MM.1S (cell line): ENCODE measurements around the gene DAB1.

Experiments used
- DNase-seq: peaks from one replicate; pipeline ENCODE4 v3.0.0-alpha.2; 2015
- H2AFZ ChIP-seq: fragments of 300-600 bp; sonication (generic); 2 replicates; pipeline ENCODE4 v1.6.0; 2016; ENCODE audit warnings: antibody characterized with exemption, low read length
- H3F3A ChIP-seq: fragments of 300-600 bp; sonication (generic); 2 replicates; pipeline ENCODE4 v1.6.1; 2016; ENCODE audit warnings: mild to moderate bottlenecking, antibody characterized with exemption, low read length, moderate library complexity, mixed read lengths; ENCODE audit not compliant: insufficient read depth
- H3K27ac ChIP-seq: fragments of 300-600 bp; sonication (generic); 2 replicates; pipeline ENCODE4 v1.5.1; 2016; ENCODE audit warnings: mild to moderate bottlenecking, low read length
- H3K27me3 ChIP-seq: fragments of 300-600 bp; sonication (generic); replicated peaks from 2 replicates; pipeline ENCODE4 v1.6.0; 2016; ENCODE audit warnings: low read length; ENCODE audit not compliant: insufficient read depth
- H3K36me3 ChIP-seq: fragments of 300-600 bp; sonication (generic); replicated peaks from 2 replicates; pipeline ENCODE4 v1.6.1; 2016; ENCODE audit warnings: mild to moderate bottlenecking, low read length, mixed read lengths; ENCODE audit not compliant: insufficient read depth
- H3K4me1 ChIP-seq: fragments of 300-600 bp; sonication (generic); 2 replicates; pipeline ENCODE4 v1.6.1; 2016; ENCODE audit warnings: low read length, mixed read lengths
- H3K4me2 ChIP-seq: fragments of 300-600 bp; sonication (generic); 2 replicates; pipeline ENCODE4 v1.6.0; 2016; ENCODE audit warnings: low read depth, low read length
- H3K4me3 ChIP-seq: fragments of 300-600 bp; sonication (generic); 2 replicates; pipeline ENCODE4 v1.5.1; 2016; ENCODE audit warnings: low read length, mixed read lengths
- H3K79me2 ChIP-seq: fragments of 300-600 bp; sonication (generic); 2 replicates; pipeline ENCODE4 v1.6.1; 2016; ENCODE audit warnings: mixed run types, low read length, mixed read lengths
- H3K9ac ChIP-seq: fragments of 300-600 bp; sonication (generic); 2 replicates; pipeline ENCODE4 v1.6.1; 2016; ENCODE audit warnings: low read length, mixed read lengths
- H3K9me2 ChIP-seq: fragments of 300-600 bp; sonication (generic); replicated peaks from 2 replicates; pipeline ENCODE4 v1.6.1; 2016; ENCODE audit warnings: mild to moderate bottlenecking, low read length, mixed read lengths; ENCODE audit not compliant: insufficient read depth
- H3K9me3 ChIP-seq: fragments of 300-600 bp; sonication (generic); replicated peaks from 2 replicates; pipeline ENCODE4 v1.6.1; 2016; ENCODE audit warnings: mild to moderate bottlenecking, low read length, mixed read lengths; ENCODE audit not compliant: insufficient read depth
- H4K20me1 ChIP-seq: fragments of 300-600 bp; sonication (generic); 2 replicates; pipeline ENCODE4 v1.6.1; 2016; ENCODE audit warnings: mild to moderate bottlenecking, low read length, moderate library complexity, mixed read lengths; ENCODE audit not compliant: insufficient read depth
- EZH2 ChIP-seq: fragments of 300-600 bp; sonication (generic); optimal IDR thresholded peaks from 2 replicates; pipeline ENCODE3; 2017; ENCODE audit warnings: low read depth, mild to moderate bottlenecking, antibody characterized with exemption, low read length, mixed read lengths
- EZH2phosphoT487 ChIP-seq: fragments of 300-600 bp; sonication (generic); IDR thresholded peaks from 2 replicates; pipeline ENCODE4 v1.6.1; 2018; ENCODE audit warnings: antibody characterized with exemption, low read length
- TF ChIP-seq, protein P1 (sequence below): fragments of 300-600 bp; sonication (generic); IDR thresholded peaks from 2 replicates; pipeline ENCODE4 v1.5.1; 2016; ENCODE audit warnings: antibody characterized with exemption, low read length, mixed read lengths

Gene DAB1

GRCh38 chr1:57376041-57376440 is 47.8 kb downstream of the DAB1 start:
- H3K4me3 ChIP-seq = no peak overlapping the region
- TF ChIP-seq, protein P1, sequence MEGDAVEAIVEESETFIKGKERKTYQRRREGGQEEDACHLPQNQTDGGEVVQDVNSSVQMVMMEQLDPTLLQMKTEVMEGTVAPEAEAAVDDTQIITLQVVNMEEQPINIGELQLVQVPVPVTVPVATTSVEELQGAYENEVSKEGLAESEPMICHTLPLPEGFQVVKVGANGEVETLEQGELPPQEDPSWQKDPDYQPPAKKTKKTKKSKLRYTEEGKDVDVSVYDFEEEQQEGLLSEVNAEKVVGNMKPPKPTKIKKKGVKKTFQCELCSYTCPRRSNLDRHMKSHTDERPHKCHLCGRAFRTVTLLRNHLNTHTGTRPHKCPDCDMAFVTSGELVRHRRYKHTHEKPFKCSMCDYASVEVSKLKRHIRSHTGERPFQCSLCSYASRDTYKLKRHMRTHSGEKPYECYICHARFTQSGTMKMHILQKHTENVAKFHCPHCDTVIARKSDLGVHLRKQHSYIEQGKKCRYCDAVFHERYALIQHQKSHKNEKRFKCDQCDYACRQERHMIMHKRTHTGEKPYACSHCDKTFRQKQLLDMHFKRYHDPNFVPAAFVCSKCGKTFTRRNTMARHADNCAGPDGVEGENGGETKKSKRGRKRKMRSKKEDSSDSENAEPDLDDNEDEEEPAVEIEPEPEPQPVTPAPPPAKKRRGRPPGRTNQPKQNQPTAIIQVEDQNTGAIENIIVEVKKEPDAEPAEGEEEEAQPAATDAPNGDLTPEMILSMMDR = no peak
- TF ChIP-seq EZH2 = no peak
- no peaks in the 10 kb centered on the region for H3K4me1 ChIP-seq
- no peaks in the 10 kb centered on the region for H3F3A ChIP-seq
- H3K27ac ChIP-seq = no peak overlapping the region
- DNase-seq = no peak
- no peaks in the 10 kb centered on the region for H4K20me1 ChIP-seq
- no peak overlapping the region for H2AFZ ChIP-seq
- no peaks in the 10 kb centered on the region for H3K79me2 ChIP-seq
- H3K9me2 ChIP-seq = no peaks in the 10 kb centered on the region
- no peaks in the 10 kb centered on the region for H3K27me3 ChIP-seq
- H3K4me2 ChIP-seq = no peak overlapping the region
- H3K36me3 ChIP-seq = no peaks in the 10 kb centered on the region
- H3K9me3 ChIP-seq = no peaks in the 10 kb centered on the region
- no peak overlapping the region for H3K9ac ChIP-seq

- Histone ChIP-seq H4K20me1 (no peaks in the 10 kb centered on the region), H3K4me3 (no peak overlapping the region), H3K79me2 (no peaks in the 10 kb centered on the region), H3K27me3 (no peaks in the 10 kb centered on the region), H3K36me3 (no peaks in the 10 kb centered on the region), H3K9ac (no peak overlapping the region), H3F3A (no peaks in the 10 kb centered on the region), H3K9me3 (no peaks in the 10 kb centered on the region), H3K4me2 (no peak overlapping the region), H2AFZ (no peak overlapping the region), H3K27ac (no peak overlapping the region), H3K4me1 (no peaks in the 10 kb centered on the region), H3K9me2 (no peaks in the 10 kb centered on the region)
- no peak for DNase-seq
- TF ChIP-seq, protein P1 = no peak
- no peak for TF ChIP-seq EZH2phosphoT487
Measured at GRCh38 chr1:57369889-57370288, 54.0 kb downstream of the DAB1 start.

DNA sequence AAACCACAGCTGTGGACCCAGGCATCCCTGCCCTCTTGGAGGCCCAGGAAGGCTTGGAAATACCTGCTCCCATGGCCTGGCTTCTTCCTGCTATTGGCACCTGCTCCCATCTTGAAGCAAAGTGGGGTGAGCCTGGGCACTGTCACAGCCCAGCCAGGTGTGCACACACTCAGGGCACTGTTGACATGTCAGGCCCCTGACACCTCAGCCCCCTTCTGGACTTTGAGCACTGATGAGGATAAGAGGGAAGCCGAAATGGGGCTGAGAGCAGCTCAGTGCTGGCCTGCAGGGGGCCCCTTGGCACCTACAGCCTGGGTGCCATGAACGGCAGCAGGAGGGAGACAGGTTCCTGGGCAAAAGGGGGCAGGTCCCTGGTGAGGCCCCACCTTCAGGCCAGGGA is 55.9 kb downstream of the DAB1 start:
- Histone ChIP-seq H3K27me3 (no peaks in the 10 kb centered on the region), H4K20me1 (no peaks in the 10 kb centered on the region), H3K4me1 (no peaks in the 10 kb centered on the region), H3K9me3 (no peaks in the 10 kb centered on the region), H3K4me2 (no peak overlapping the region), H3K27ac (no peak overlapping the region), H3F3A (no peaks in the 10 kb centered on the region), H3K9me2 (no peaks in the 10 kb centered on the region), H3K9ac (no peak overlapping the region), H3K4me3 (no peak overlapping the region), H2AFZ (no peak overlapping the region), H3K36me3 (no peaks in the 10 kb centered on the region), H3K79me2 (no peaks in the 10 kb centered on the region)
- DNase-seq = no peak
- TF ChIP-seq, protein P1 = no peak
- TF ChIP-seq EZH2 = no peak
- TF ChIP-seq EZH2phosphoT487 = no peak
